Measurements from ENCODE around the gene RASSF10. TPM values are rescaled to one million over a fixed set of nuclear protein-coding genes. Genes with fewer than 3 reads are reported as not detected.

The RASSF10 gene
- polyA plus RNA-seq, 1 donor from 2014 or later: not detected

- no peaks in the 10 kb centered on the region for H3K27me3 ChIP-seq (ENCODE audit: insufficient read depth, low read depth, low read length)
- H3K4me2 ChIP-seq (ENCODE audit: low read length): no peak overlapping the region
- H3K9me2 ChIP-seq (ENCODE audit: insufficient read depth, low read length): no peaks in the 10 kb centered on the region
- H3K36me3 ChIP-seq (ENCODE audit: insufficient read depth, low read length): no peaks in the 10 kb centered on the region
- H3K79me2 ChIP-seq (replicated peaks; ENCODE audit: insufficient read depth, low read length): no peaks in the 10 kb centered on the region
- TF ChIP-seq EZH2 (IDR thresholded peaks at IDR 0.05; ENCODE audit: borderline replicate concordance, insufficient read depth, low read length, poor library complexity, severe bottlenecking): no peak
- no peak for TF ChIP-seq REST (IDR thresholded peaks at IDR 0.05; ENCODE audit: borderline replicate concordance)
- TF ChIP-seq EP300 (conservative IDR thresholded peaks at IDR 0.05; ENCODE audit: poor library complexity, severe bottlenecking): no peak
- TF ChIP-seq TAF1 (IDR thresholded peaks at IDR 0.05; ENCODE audit: low read depth): no peak
- no peak for TF ChIP-seq POLR2AphosphoS5 (IDR thresholded peaks at IDR 0.05)
- TF ChIP-seq RAD21 (conservative IDR thresholded peaks at IDR 0.05): no peak
- no peak for TF ChIP-seq SMC3 (conservative IDR thresholded peaks at IDR 0.05; ENCODE audit: poor library complexity)
- no peak for TF ChIP-seq CTCF (IDR thresholded peaks at IDR 0.05; ENCODE audit: poor library complexity, severe bottlenecking)
- TF ChIP-seq MXI1 (conservative IDR thresholded peaks at IDR 0.05; ENCODE audit: poor library complexity, severe bottlenecking): no peak
- H4K20me1 ChIP-seq (ENCODE audit: insufficient read depth): no peaks in the 10 kb centered on the region
- H3F3A ChIP-seq (ENCODE audit: insufficient read depth, low read length, poor library complexity, severe bottlenecking): no peaks in the 10 kb centered on the region
- no peak overlapping the region for H2AFZ ChIP-seq (ENCODE audit: low read depth, low read length)
- H3K9ac ChIP-seq (ENCODE audit: low read length): no peak overlapping the region
- no peaks in the 10 kb centered on the region for H3K9me3 ChIP-seq (ENCODE audit: low read length)
- no peak overlapping the region for H3K4me3 ChIP-seq (ENCODE audit: low read length)
- H3K27ac ChIP-seq (ENCODE audit: low read length): no peak overlapping the region
Observed at GRCh38 chr11:12968826-12969225, 40.3 kb upstream of the RASSF10 start.

- no peaks in the 10 kb centered on the region for H3K9me2 ChIP-seq (ENCODE audit: insufficient read depth, low read length)
- H3K27me3 ChIP-seq (ENCODE audit: insufficient read depth, low read depth, low read length): no peaks in the 10 kb centered on the region
- TF ChIP-seq MXI1 (conservative IDR thresholded peaks at IDR 0.05; ENCODE audit: poor library complexity, severe bottlenecking) (no peak), POLR2AphosphoS5 (IDR thresholded peaks at IDR 0.05) (no peak), EP300 (conservative IDR thresholded peaks at IDR 0.05; ENCODE audit: poor library complexity, severe bottlenecking) (no peak), RAD21 (conservative IDR thresholded peaks at IDR 0.05) (no peak), SMC3 (conservative IDR thresholded peaks at IDR 0.05; ENCODE audit: poor library complexity) (no peak), TAF1 (IDR thresholded peaks at IDR 0.05; ENCODE audit: low read depth) (no peak), EZH2 (IDR thresholded peaks at IDR 0.05; ENCODE audit: borderline replicate concordance, insufficient read depth, low read length, poor library complexity, severe bottlenecking) (no peak), REST (IDR thresholded peaks at IDR 0.05; ENCODE audit: borderline replicate concordance) (no peak), CTCF (IDR thresholded peaks at IDR 0.05; ENCODE audit: poor library complexity, severe bottlenecking) (no peak)
- no peak overlapping the region for H2AFZ ChIP-seq (ENCODE audit: low read depth, low read length)
- no peak overlapping the region for H3K4me3 ChIP-seq (ENCODE audit: low read length)
- no peak overlapping the region for H3K4me2 ChIP-seq (ENCODE audit: low read length)
- H3K79me2 ChIP-seq (replicated peaks; ENCODE audit: insufficient read depth, low read length): no peaks in the 10 kb centered on the region
- H4K20me1 ChIP-seq (ENCODE audit: insufficient read depth): no peaks in the 10 kb centered on the region
- H3K9me3 ChIP-seq (ENCODE audit: low read length): no peaks in the 10 kb centered on the region
- no peaks in the 10 kb centered on the region for H3F3A ChIP-seq (ENCODE audit: insufficient read depth, low read length, poor library complexity, severe bottlenecking)
- no peaks in the 10 kb centered on the region for H3K36me3 ChIP-seq (ENCODE audit: insufficient read depth, low read length)
- no peak overlapping the region for H3K27ac ChIP-seq (ENCODE audit: low read length)
- no peak overlapping the region for H3K9ac ChIP-seq (ENCODE audit: low read length)
Observed at GRCh38 chr11:12971955-12972354, 37.2 kb upstream of the RASSF10 start.

Measured in neural cell (in vitro differentiated cells).